ENCODE measurements around the gene PSAPL1.

DNA sequence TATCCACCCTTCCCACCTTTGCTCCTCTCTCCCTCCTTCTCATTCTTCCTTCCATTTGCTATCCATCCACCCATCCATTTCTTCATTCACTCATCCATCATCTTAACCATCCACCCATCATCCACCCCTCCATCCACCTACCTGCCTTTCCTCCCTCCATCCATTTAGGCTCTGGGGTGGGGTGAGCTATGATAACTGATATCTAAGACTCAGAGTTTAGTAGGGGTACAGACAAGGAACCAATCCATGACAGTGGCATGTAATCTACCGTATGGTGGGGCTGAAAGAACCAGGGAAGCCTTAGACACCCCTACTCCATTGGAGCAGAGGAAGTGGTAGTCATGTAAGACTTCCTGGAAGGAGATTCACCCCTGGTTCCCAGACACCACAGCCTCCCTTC lies 23.2 kb downstream of the PSAPL1 start:
- TF ChIP-seq, protein P1, sequence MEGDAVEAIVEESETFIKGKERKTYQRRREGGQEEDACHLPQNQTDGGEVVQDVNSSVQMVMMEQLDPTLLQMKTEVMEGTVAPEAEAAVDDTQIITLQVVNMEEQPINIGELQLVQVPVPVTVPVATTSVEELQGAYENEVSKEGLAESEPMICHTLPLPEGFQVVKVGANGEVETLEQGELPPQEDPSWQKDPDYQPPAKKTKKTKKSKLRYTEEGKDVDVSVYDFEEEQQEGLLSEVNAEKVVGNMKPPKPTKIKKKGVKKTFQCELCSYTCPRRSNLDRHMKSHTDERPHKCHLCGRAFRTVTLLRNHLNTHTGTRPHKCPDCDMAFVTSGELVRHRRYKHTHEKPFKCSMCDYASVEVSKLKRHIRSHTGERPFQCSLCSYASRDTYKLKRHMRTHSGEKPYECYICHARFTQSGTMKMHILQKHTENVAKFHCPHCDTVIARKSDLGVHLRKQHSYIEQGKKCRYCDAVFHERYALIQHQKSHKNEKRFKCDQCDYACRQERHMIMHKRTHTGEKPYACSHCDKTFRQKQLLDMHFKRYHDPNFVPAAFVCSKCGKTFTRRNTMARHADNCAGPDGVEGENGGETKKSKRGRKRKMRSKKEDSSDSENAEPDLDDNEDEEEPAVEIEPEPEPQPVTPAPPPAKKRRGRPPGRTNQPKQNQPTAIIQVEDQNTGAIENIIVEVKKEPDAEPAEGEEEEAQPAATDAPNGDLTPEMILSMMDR (IDR thresholded peaks at IDR 0.05; ENCODE audit: borderline replicate concordance, extremely low read depth, low read length, poor library complexity, severe bottlenecking): no peak
- TF ChIP-seq EZH2 (IDR thresholded peaks at IDR 0.05; ENCODE audit: borderline replicate concordance, low read depth, low read length, severe bottlenecking): no peak
